H1 (cell line): ENCODE results near the gene CCSER2. TPM values are rescaled to one million over a fixed set of nuclear protein-coding genes. Genes with fewer than 3 reads are reported as not detected.

Experiments used
- CTCF ChIA-PET: fragments of 300-600 bp; sonication (Branson Sonifier 250); formaldehyde crosslinking; loops from one replicate; lab custom pipeline; 2021; ENCODE audit not compliant: partially characterized antibody; lab: Charles Lee
- POLR2A ChIA-PET: fragments of 300-600 bp; sonication (Branson Sonifier 250); formaldehyde crosslinking; loops from one replicate; lab custom pipeline; 2021; ENCODE audit warnings: inconsistent platforms; ENCODE audit not compliant: partially characterized antibody; lab: Charles Lee
- DNase-seq, 2 experiments: peaks; one replicate each; pipeline versions ENCODE4 v3.0.0 to v3.0.0-alpha.2; 2010 to 2022; ENCODE audit warnings: low spot score in 2 of 2, low read depth in 1 of 2, mixed read lengths in 1 of 2
- FAIRE-seq: peaks from 2 replicates; lab custom pipeline; 2011; peaks lifted over from hg19 to GRCh38; lab: Jason Lieb, UNC
- H2AFZ ChIP-seq: 2 replicates; pipeline ENCODE4 v1.8.1; 2012; ENCODE audit warnings: low read length, inconsistent platforms
- H2AK5ac ChIP-seq: 2 replicates; pipeline ENCODE4 v1.6.1; 2013; ENCODE audit warnings: low read depth, low read length
- H2BK120ac ChIP-seq: replicated peaks from 2 replicates; pipeline ENCODE3; 2013; ENCODE audit warnings: low read depth, low read length, inconsistent platforms
- H2BK12ac ChIP-seq: 2 replicates; pipeline ENCODE4 v1.6.1; 2013; ENCODE audit warnings: low read depth, low read length
- H2BK15ac ChIP-seq: 2 replicates; pipeline ENCODE4 v1.6.1; 2013; ENCODE audit warnings: low read length
- H2BK20ac ChIP-seq: 2 replicates; pipeline ENCODE4 v1.6.1; 2013; ENCODE audit warnings: low read length
- H2BK5ac ChIP-seq: 2 replicates; pipeline ENCODE4 v1.6.1; 2013; ENCODE audit warnings: low read depth, low read length
- H3K14ac ChIP-seq: 2 replicates; pipeline ENCODE4 v1.6.1; 2013; ENCODE audit warnings: inconsistent platforms; ENCODE audit not compliant: insufficient read length
- H3K18ac ChIP-seq: 2 replicates; pipeline ENCODE4 v1.6.1; 2013; ENCODE audit warnings: low read length; ENCODE audit errors: extremely low read depth
- H3K23ac ChIP-seq: 2 replicates; pipeline ENCODE4 v1.6.1; 2013; ENCODE audit warnings: inconsistent platforms; ENCODE audit not compliant: insufficient read length
- H3K23me2 ChIP-seq: 2 replicates; pipeline ENCODE4 v1.6.1; 2013; ENCODE audit warnings: low read depth, low read length
- H3K27ac ChIP-seq: 2 replicates; pipeline ENCODE4 v1.6.1; 2011; ENCODE audit warnings: low read depth, low read length, inconsistent platforms
- H3K27me3 ChIP-seq, 4 experiments: replicated peaks in 1 of 4; 1 replicate in 1 of 4; 2 replicates in 3 of 4; pipeline versions ENCODE4 v1.6.1 to v1.8.1; 2011 to 2013; ENCODE audit warnings: low read length in 3 of 4, mild to moderate bottlenecking in 3 of 4, inconsistent platforms in 2 of 4, mixed read lengths in 2 of 4, moderate library complexity in 1 of 4; ENCODE audit not compliant: control insufficient read depth in 3 of 4, insufficient read depth in 3 of 4; ENCODE audit errors: extremely low read depth in 1 of 4
- H3K36me3 ChIP-seq, 4 experiments: 2 replicates each; pipeline versions ENCODE4 v1.6.1 to v1.8.1; 2011 to 2013; ENCODE audit warnings: mild to moderate bottlenecking in 4 of 4, low read length in 3 of 4, moderate library complexity in 2 of 4, control low read depth in 1 of 4, inconsistent platforms in 1 of 4; ENCODE audit not compliant: insufficient read depth in 4 of 4, control insufficient read depth in 2 of 4
- H3K4ac ChIP-seq: replicated peaks from 2 replicates; pipeline ENCODE3; 2013; ENCODE audit warnings: low read length, low read depth, mixed read lengths, inconsistent platforms; ENCODE audit not compliant: insufficient read length
- H3K4me1 ChIP-seq, 4 experiments: replicated peaks in 1 of 4; 1 replicate in 1 of 4; 2 replicates in 3 of 4; pipeline versions ENCODE4 v1.6.1 to v1.8.1; 2011 to 2013; ENCODE audit warnings: low read length in 3 of 4, inconsistent platforms in 2 of 4, mixed read lengths in 1 of 4; ENCODE audit not compliant: insufficient read depth in 4 of 4, control insufficient read depth in 3 of 4
- H3K4me2 ChIP-seq, 2 experiments: 2 replicates each; pipeline versions ENCODE4 v1.6.1 to v1.8.1; 2011 to 2013; ENCODE audit warnings: low read depth in 2 of 2, low read length in 2 of 2, control low read depth in 1 of 2, inconsistent platforms in 1 of 2, mild to moderate bottlenecking in 1 of 2; ENCODE audit not compliant: insufficient read depth in 1 of 2
- H3K4me3 ChIP-seq, 4 experiments: fragments of 200-600, 300-600 bp in 1 of 4; sonication (generic), shearing (Covaris generic), sonication (Bioruptor Twin) in 1 of 4; 2 replicates each; pipeline versions ENCODE4 v1.5.1 to v1.8.1; 2011 to 2016; ENCODE audit warnings: low read length in 4 of 4, low read depth in 3 of 4, control low read depth in 2 of 4, inconsistent platforms in 2 of 4, mild to moderate bottlenecking in 2 of 4, mixed read lengths in 1 of 4, moderate library complexity in 1 of 4; ENCODE audit not compliant: insufficient read depth in 2 of 4; ENCODE audit errors: extremely low read depth in 1 of 4
- H3K56ac ChIP-seq: replicated peaks from 2 replicates; pipeline ENCODE3; 2013; ENCODE audit warnings: low read depth, mild to moderate bottlenecking, mixed read lengths, low read length, inconsistent platforms; ENCODE audit not compliant: insufficient read length
- H3K79me1 ChIP-seq: 2 replicates; pipeline ENCODE4 v1.6.1; 2013; ENCODE audit warnings: low read depth, low read length, control low read depth
- H3K79me2 ChIP-seq, 2 experiments: 2 replicates each; pipeline versions ENCODE4 v1.6.1 to v1.8.1; 2012 to 2013; ENCODE audit warnings: low read length in 2 of 2, mild to moderate bottlenecking in 2 of 2, inconsistent platforms in 1 of 2; ENCODE audit not compliant: insufficient read depth in 2 of 2, control insufficient read depth in 1 of 2
- H3K9ac ChIP-seq, 4 experiments: replicated peaks in 1 of 4; 1 replicate in 1 of 4; 2 replicates in 3 of 4; pipeline versions ENCODE4 v1.6.1 to v1.8.1; 2011 to 2013; ENCODE audit warnings: low read depth in 3 of 4, low read length in 3 of 4, control low read depth in 2 of 4, mild to moderate bottlenecking in 2 of 4, moderate library complexity in 2 of 4, inconsistent platforms in 1 of 4; ENCODE audit errors: extremely low read depth in 1 of 4
- H3K9me3 ChIP-seq, 2 experiments: 2 replicates each; pipeline versions ENCODE4 v1.6.1 to v1.8.1; 2012 to 2013; ENCODE audit warnings: mild to moderate bottlenecking in 2 of 2, moderate library complexity in 2 of 2, control low read depth in 1 of 2, inconsistent platforms in 1 of 2, low read depth in 1 of 2, low read length in 1 of 2, mixed read lengths in 1 of 2; ENCODE audit not compliant: insufficient read depth in 2 of 2
- H4K20me1 ChIP-seq, 2 experiments: replicated peaks in 1 of 2; 2 replicates each; pipeline versions ENCODE3 to v1.8.1; 2011 to 2013; ENCODE audit warnings: inconsistent platforms in 2 of 2, low read length in 2 of 2, mild to moderate bottlenecking in 1 of 2; ENCODE audit not compliant: insufficient read depth in 2 of 2, control insufficient read depth in 1 of 2
- H4K5ac ChIP-seq: 2 replicates; pipeline ENCODE4 v1.6.1; 2013; ENCODE audit warnings: low read length, low read depth, mixed read lengths, inconsistent platforms; ENCODE audit not compliant: insufficient read length
- H4K8ac ChIP-seq: 2 replicates; pipeline ENCODE4 v1.8.0; 2013; ENCODE audit warnings: mild to moderate bottlenecking, moderate library complexity, low read length, inconsistent platforms; ENCODE audit not compliant: insufficient read depth; ENCODE audit errors: extremely low read depth
- H4K91ac ChIP-seq: replicated peaks from 2 replicates; pipeline ENCODE3; 2013; ENCODE audit warnings: low read length, mixed read lengths, inconsistent platforms; ENCODE audit not compliant: insufficient read length
- CTCF ChIP-seq, 3 experiments: IDR thresholded peaks; 1 replicate in 2 of 3; 2 replicates in 1 of 3; pipeline versions ENCODE4 v1.5.1 to v1.6.1; 2011; ENCODE audit warnings: low read length in 3 of 3, mild to moderate bottlenecking in 3 of 3, inconsistent platforms in 2 of 3, low read depth in 1 of 3, moderate library complexity in 1 of 3; ENCODE audit not compliant: insufficient read depth in 1 of 3; ENCODE audit errors: control extremely low read depth in 1 of 3
- JUN ChIP-seq: IDR thresholded peaks from 2 replicates; pipeline ENCODE4 v1.6.1; 2011; ENCODE audit warnings: low read depth, mild to moderate bottlenecking, improper control_type of control experiment, low read length
- RXRA ChIP-seq: IDR thresholded peaks from 2 replicates; pipeline ENCODE4 v1.6.1; 2011; ENCODE audit warnings: low read depth, mild to moderate bottlenecking, low read length, moderate library complexity; ENCODE audit not compliant: insufficient read depth
- SIN3A ChIP-seq, 2 experiments: IDR thresholded peaks in 1 of 2; conservative IDR thresholded peaks in 1 of 2; 2 replicates each; pipeline ENCODE4 v1.6.1; 2011 to 2012; ENCODE audit warnings: low read length in 2 of 2, improper control_type of control experiment in 1 of 2, low read depth in 1 of 2, mild to moderate bottlenecking in 1 of 2
- SP1 ChIP-seq: IDR thresholded peaks from 2 replicates; pipeline ENCODE4 v1.6.1; 2011; ENCODE audit warnings: low read depth, low read length
- ZNF274 ChIP-seq: IDR thresholded peaks from 2 replicates; pipeline ENCODE4 v1.7.0; 2012; ENCODE audit warnings: low read length, borderline replicate concordance; ENCODE audit errors: extremely low read depth
- WGBS, 2 experiments: shearing (Covaris generic) in 1 of 2; methylation state at CpG; one replicate each; pipeline versions ENCODE4 v1.1.6 to v1.1.7; 2013 to 2015; ENCODE audit warnings: low lambda C conversion rate in 2 of 2, mixed read lengths in 2 of 2, inconsistent platforms in 1 of 2, low coverage in 1 of 2, missing lambda C conversion rate in 1 of 2; ENCODE audit not compliant: insufficient replicate concordance in 2 of 2, insufficient coverage in 1 of 2, insufficient read length in 1 of 2; ENCODE audit errors: extremely low coverage in 1 of 2, missing lambda C conversion rate in 1 of 2; 5-methylcytosine and 5-hydroxymethylcytosine counted together
- polyA plus RNA-seq, 7 experiments: library from polyadenylated mRNA; depleted of rRNA in 3 of 7; stranded (reverse) in 5 of 7; unstranded in 2 of 7; fragments of >200 nt in 5 of 7; fragments of 200-250 nt in 2 of 7; gene quantifications; 1 replicate in 5 of 7; 2 replicates in 1 of 7; 4 replicates in 1 of 7; pipeline versions ENCODE4 v1.2.1 to v1.2.3, GENCODE V29; 2011 to 2013; ENCODE audit warnings: missing spikeins in 2 of 7, mixed read lengths in 2 of 7
- total RNA-seq: library from RNA; stranded (reverse); fragmentation: NEBNext Ultra II Directional; extraction: Animal tissue kit (Norgen Biotek cat#: 25700); gene quantifications from 2 replicates; pipeline ENCODE4 v1.2.1, GENCODE V29; 2021

The CCSER2 gene
- total and polyA plus RNA-seq, 2 of the 8 experiments (the other 6 are each of a cell fraction or from before 2014, with no cell fraction given) = 6.9 to 30.5 TPM

- Histone ChIP-seq H3K23ac (no peak overlapping the region), H3K14ac (no peak overlapping the region), H3K18ac (no peak overlapping the region), H3K23me2 (no peaks in the 10 kb centered on the region), H2BK12ac (no peak overlapping the region), H2BK120ac (no peak overlapping the region), H3K9me3 (peaks cover 8 to 18% of the 10 kb centered on the region in 2 experiments), H2BK15ac (no peak overlapping the region), H3K79me2 (peaks cover 0 to 41% of the 10 kb centered on the region in 2 experiments; a peak in 2 of 4 replicates), H3K4ac (no peak overlapping the region), H2BK20ac (no peak overlapping the region), H3K4me1 (no peaks in the 10 kb centered on the region), H3K36me3 (peaks cover 0 to 1% (median 0%) of the 10 kb centered on the region in 4 experiments; a peak in 1 of 8 replicates), H3K79me1 (no peaks in the 10 kb centered on the region; the same call in 1 of the 2 replicates), H4K8ac (no peak overlapping the region), H2AK5ac (no peak overlapping the region), H2BK5ac (no peak overlapping the region), H3K27ac (no peak overlapping the region), H2AFZ (no peak overlapping the region), H4K20me1 (no peaks in the 10 kb centered on the region), H4K5ac (no peak overlapping the region), H3K4me2 (no peak overlapping the region), H3K27me3 (no peaks in the 10 kb centered on the region), H3K4me3 (no peak overlapping the region), H3K9ac (no peak overlapping the region), H4K91ac (no peak overlapping the region), H3K56ac (no peak overlapping the region)
- ChIA-PET POLR2A (no interaction called here), CTCF (interaction anchor here (1.1 to 1.4 kb wide), 2 partner anchors 14 to 121 kb away, joined by 4 to 6 read pairs; no protein-coding TSS in a partner anchor)
- TF ChIP-seq CTCF (IDR thresholded peaks at IDR 0.05; ENCODE audit: control extremely low read depth in 1 of 3, insufficient read depth in 1 of 3, low read depth in 1 of 3, low read length in 3 of 3) = no peak
- no peak for TF ChIP-seq ZNF274
- TF ChIP-seq SIN3A (conservative IDR thresholded peaks at IDR 0.05 in 1 of 2, IDR thresholded peaks at IDR 0.05 in 1 of 2; ENCODE audit: low read depth in 1 of 2, low read length in 2 of 2) = no peak
- no peak for TF ChIP-seq SP1
- TF ChIP-seq RXRA = no peak
- no peak for TF ChIP-seq JUN
- DNase-seq (no peak), FAIRE-seq (no peak)
- WGBS, 2 experiments = 92% methylated on average over 10 of the region's 10 CpGs; no CpG with 5 or more reads in 1 of the 2 experiments
Measured at GRCh38 chr10:84415539-84416244, 87.3 kb downstream of the CCSER2 start.
